ENCODE results near the gene ARVCF. TPM values are rescaled to one million over a fixed set of nuclear protein-coding genes. Genes with fewer than 3 reads are reported as not detected.

ARVCF gene
- total and polyA plus RNA-seq, 9 of the 15 experiments (the other 6 are each of a cell fraction or from before 2014, with no cell fraction given) = 0.03 to 97.4 (median 15.6) TPM

GRCh38 chr22:20004464-20004863 is 12.2 kb downstream of the ARVCF start (continued):
- TF ChIP-seq, protein P1, sequence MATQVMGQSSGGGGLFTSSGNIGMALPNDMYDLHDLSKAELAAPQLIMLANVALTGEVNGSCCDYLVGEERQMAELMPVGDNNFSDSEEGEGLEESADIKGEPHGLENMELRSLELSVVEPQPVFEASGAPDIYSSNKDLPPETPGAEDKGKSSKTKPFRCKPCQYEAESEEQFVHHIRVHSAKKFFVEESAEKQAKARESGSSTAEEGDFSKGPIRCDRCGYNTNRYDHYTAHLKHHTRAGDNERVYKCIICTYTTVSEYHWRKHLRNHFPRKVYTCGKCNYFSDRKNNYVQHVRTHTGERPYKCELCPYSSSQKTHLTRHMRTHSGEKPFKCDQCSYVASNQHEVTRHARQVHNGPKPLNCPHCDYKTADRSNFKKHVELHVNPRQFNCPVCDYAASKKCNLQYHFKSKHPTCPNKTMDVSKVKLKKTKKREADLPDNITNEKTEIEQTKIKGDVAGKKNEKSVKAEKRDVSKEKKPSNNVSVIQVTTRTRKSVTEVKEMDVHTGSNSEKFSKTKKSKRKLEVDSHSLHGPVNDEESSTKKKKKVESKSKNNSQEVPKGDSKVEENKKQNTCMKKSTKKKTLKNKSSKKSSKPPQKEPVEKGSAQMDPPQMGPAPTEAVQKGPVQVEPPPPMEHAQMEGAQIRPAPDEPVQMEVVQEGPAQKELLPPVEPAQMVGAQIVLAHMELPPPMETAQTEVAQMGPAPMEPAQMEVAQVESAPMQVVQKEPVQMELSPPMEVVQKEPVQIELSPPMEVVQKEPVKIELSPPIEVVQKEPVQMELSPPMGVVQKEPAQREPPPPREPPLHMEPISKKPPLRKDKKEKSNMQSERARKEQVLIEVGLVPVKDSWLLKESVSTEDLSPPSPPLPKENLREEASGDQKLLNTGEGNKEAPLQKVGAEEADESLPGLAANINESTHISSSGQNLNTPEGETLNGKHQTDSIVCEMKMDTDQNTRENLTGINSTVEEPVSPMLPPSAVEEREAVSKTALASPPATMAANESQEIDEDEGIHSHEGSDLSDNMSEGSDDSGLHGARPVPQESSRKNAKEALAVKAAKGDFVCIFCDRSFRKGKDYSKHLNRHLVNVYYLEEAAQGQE (IDR thresholded peaks at IDR 0.05; ENCODE audit: borderline replicate concordance) = no peak
- TF ChIP-seq, protein P1 (CRISPR knock-in tag; IDR thresholded peaks at IDR 0.05; ENCODE audit: low read depth) = no peak
- TF ChIP-seq WHSC1 (IDR thresholded peaks at IDR 0.05; ENCODE audit: low read length) (no peak), GATA2 (CRISPR knock-in tag; IDR thresholded peaks at IDR 0.05) (no peak), CEBPB (tag; IDR thresholded peaks at IDR 0.05) (no peak), ZNF24 (IDR thresholded peaks at IDR 0.05) (no peak), NCOA1 (IDR thresholded peaks at IDR 0.05; ENCODE audit: low read depth) (no peak), CREB1 (IDR thresholded peaks at IDR 0.05) (no peak), CREB1 (CRISPR knock-in tag; IDR thresholded peaks at IDR 0.05) (no peak), FOXK1 (CRISPR knock-in tag; IDR thresholded peaks at IDR 0.05; ENCODE audit: borderline replicate concordance) (no peak), POLR2G (IDR thresholded peaks at IDR 0.05; ENCODE audit: low read depth, low read length) (no peak), ZFP1 (CRISPR knock-in tag; IDR thresholded peaks at IDR 0.05) (no peak), GABPB2 (CRISPR knock-in tag; conservative IDR thresholded peaks at IDR 0.05) (no peak), BCL6 (CRISPR knock-in tag; IDR thresholded peaks at IDR 0.05) (no peak), HNRNPLL (IDR thresholded peaks at IDR 0.05; ENCODE audit: low read depth, low read length, poor library complexity, severe bottlenecking) (no peak)
- TF ChIP-seq, protein P2, sequence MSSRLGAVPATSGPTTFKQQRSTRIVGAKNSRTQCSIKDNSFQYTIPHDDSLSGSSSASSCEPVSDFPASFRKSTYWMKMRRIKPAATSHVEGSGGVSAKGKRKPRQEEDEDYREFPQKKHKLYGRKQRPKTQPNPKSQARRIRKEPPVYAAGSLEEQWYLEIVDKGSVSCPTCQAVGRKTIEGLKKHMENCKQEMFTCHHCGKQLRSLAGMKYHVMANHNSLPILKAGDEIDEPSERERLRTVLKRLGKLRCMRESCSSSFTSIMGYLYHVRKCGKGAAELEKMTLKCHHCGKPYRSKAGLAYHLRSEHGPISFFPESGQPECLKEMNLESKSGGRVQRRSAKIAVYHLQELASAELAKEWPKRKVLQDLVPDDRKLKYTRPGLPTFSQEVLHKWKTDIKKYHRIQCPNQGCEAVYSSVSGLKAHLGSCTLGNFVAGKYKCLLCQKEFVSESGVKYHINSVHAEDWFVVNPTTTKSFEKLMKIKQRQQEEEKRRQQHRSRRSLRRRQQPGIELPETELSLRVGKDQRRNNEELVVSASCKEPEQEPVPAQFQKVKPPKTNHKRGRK (tag; IDR thresholded peaks at IDR 0.05) = no peak
- TF ChIP-seq, protein P3, sequence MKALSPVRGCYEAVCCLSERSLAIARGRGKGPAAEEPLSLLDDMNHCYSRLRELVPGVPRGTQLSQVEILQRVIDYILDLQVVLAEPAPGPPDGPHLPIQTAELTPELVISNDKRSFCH (CRISPR knock-in tag; IDR thresholded peaks at IDR 0.05) = no peak
- TF ChIP-seq, protein P3 (tag; IDR thresholded peaks at IDR 0.05) = no peak

Data from K562 (cell line).